Measurements from ENCODE around the gene ZNF771.

DNA sequence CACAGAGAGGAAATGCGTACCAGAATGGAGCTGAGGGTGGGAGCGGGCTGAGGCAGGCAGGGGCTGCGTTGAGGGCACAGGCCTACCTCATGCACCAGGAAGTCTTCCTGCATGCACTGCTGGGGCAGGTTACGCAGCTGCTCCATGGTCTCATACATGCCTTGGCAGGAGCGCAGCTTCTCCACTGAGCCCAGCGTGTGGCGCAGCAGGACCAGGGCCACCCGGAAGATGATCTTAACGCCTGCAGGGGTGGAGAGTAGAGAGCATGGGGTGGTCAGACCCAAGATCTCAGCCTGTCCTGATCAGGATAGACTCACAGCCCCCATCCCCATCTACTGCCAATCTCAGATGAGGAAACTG, 48.8 kb upstream of the ZNF771 start:
- no peak for TF ChIP-seq POLR2AphosphoS5 (IDR thresholded peaks at IDR 0.05)
- no peak for TF ChIP-seq CTCF (IDR thresholded peaks at IDR 0.05)
- TF ChIP-seq EP300 (IDR thresholded peaks at IDR 0.05; ENCODE audit: low read depth) = no peak

All from transverse colon (tissue), 4 donors.